Astrocyte of the spinal cord (primary cell): ENCODE measurements around the gene SYT13.

Source experiments
- DNase-seq: peaks from one replicate; pipeline ENCODE4 v3.0.0; 2011; ENCODE audit warnings: low read depth, low spot score
- H3K4me3 ChIP-seq: 2 replicates; pipeline ENCODE4 v1.5.1; 2011; ENCODE audit warnings: low read depth, mild to moderate bottlenecking, low read length, moderate library complexity
- CTCF ChIP-seq: IDR thresholded peaks from 2 replicates; pipeline ENCODE4 v1.5.1; 2012; ENCODE audit warnings: low read depth, mild to moderate bottlenecking, low read length, inconsistent platforms
- in situ Hi-C: cut with HindIII; loops from 2 replicates; pipeline ENCODE4 v1.10.0; 2017; ENCODE audit warnings: low sequenced_read_pairs

SYT13 gene

GRCh38 chr11:45316258-45316657 lies 30.1 kb upstream of the SYT13 start:
- H3K4me3 ChIP-seq: no peak overlapping the region
- DNase-seq: no peak
- TF ChIP-seq CTCF: no peak
- in situ Hi-C loops: no loop called here

GRCh38 chr11:45314900-45315299 lies 28.8 kb upstream of the SYT13 start:
- no peak overlapping the region for H3K4me3 ChIP-seq
- in situ Hi-C loops: no loop called here
- no peak for DNase-seq
- TF ChIP-seq CTCF: no peak

GRCh38 chr11:45313171-45313865 lies 27.2 kb upstream of the SYT13 start:
- no peak for TF ChIP-seq CTCF
- DNase-seq: no peak
- H3K4me3 ChIP-seq: no peak overlapping the region
- in situ Hi-C loops: no loop called here

- in situ Hi-C loops: no loop called here
- H3K4me3 ChIP-seq: no peak overlapping the region
- no peak for TF ChIP-seq CTCF
- no peak for DNase-seq
These were observed 19.9 kb upstream of the SYT13 start for GRCh38 chr11:45305874-45306623.

- in situ Hi-C loops: no loop called here
- no peak for TF ChIP-seq CTCF
- DNase-seq: no peak
- H3K4me3 ChIP-seq: no peak overlapping the region
These were observed 18.8 kb upstream of the SYT13 start for GRCh38 chr11:45304992-45305335.

- no peak overlapping the region for H3K4me3 ChIP-seq
- no peak for TF ChIP-seq CTCF
- no peak for DNase-seq
- in situ Hi-C loops: no loop called here
These were observed 18.2 kb upstream of the SYT13 start for GRCh38 chr11:45304111-45304991.
